Body of pancreas (tissue), 4 donors: ENCODE measurements around the gene TAS2R20. TPM values are rescaled to one million over a fixed set of nuclear protein-coding genes. Genes with fewer than 3 reads are reported as not detected.

Experiments used
- ATAC-seq: fragments of 150-250 bp; one replicate; pipeline ENCODE4 v1.9.1; 2016
- DNase-seq, 4 donors: peaks; one replicate each; pipeline ENCODE4 v3.0.0-alpha.2; 2019
- H3K27ac ChIP-seq, 4 donors: fragments of 200-600 bp; sonication (generic); 1 replicate in 3 of 4; 2 replicates in 1 of 4; pipeline versions ENCODE4 v1.5.1 to v1.6.1; 2016 to 2019; ENCODE audit warnings: mild to moderate bottlenecking in 1 of 4, mixed read lengths in 1 of 4, moderate library complexity in 1 of 4
- H3K27me3 ChIP-seq, 2 donors: fragments of 200-600 bp; sonication (generic); one replicate each; pipeline ENCODE4 v1.6.0; 2016; ENCODE audit warnings: mild to moderate bottlenecking in 1 of 2
- H3K36me3 ChIP-seq, 2 donors: fragments of 200-600 bp; sonication (generic); replicated peaks in 1 of 2; 2 replicates each; pipeline ENCODE4 v1.5.1; 2016; ENCODE audit warnings: low read depth in 2 of 2; ENCODE audit not compliant: insufficient read depth in 1 of 2
- H3K4me1 ChIP-seq: fragments of 200-600 bp; sonication (generic); one replicate; pipeline ENCODE4 v1.6.0; 2016
- H3K4me3 ChIP-seq, 2 donors: fragments of 200-600 bp; sonication (generic); 1 replicate in 1 of 2; 2 replicates in 1 of 2; pipeline ENCODE4 v1.5.1; 2016 to 2019
- H3K9me3 ChIP-seq, 3 donors: fragments of 200-600 bp; sonication (generic); 1 replicate in 2 of 3; 2 replicates in 1 of 3; pipeline ENCODE4 v1.5.1; 2016
- POLR2A ChIP-seq, 3 donors: fragments of 450-650 bp; IDR thresholded peaks; one replicate each; pipeline ENCODE4 v1.6.1; 2016; ENCODE audit warnings: antibody characterized with exemption in 3 of 3, mild to moderate bottlenecking in 2 of 3
- WGBS, 2 donors: methylation state at CpG; one replicate each; pipeline ENCODE4 v1.1.5; 2017; 5-methylcytosine and 5-hydroxymethylcytosine counted together
- intact Hi-C: fragments of 100-400 bp; cut with DNase I; formaldehyde crosslinking; loops from one replicate; pipeline ENCODE4 v1.15.1; 2023
- total RNA-seq, 2 donors: library from RNA; depleted of rRNA; stranded (reverse); fragments of >200 nt; gene quantifications; one replicate each; pipeline ENCODE4 v1.1.0, GENCODE V29; 2016
- TF ChIP-seq, protein P1 (sequence below), 7 experiments: fragments of 450-650 bp in 4 of 7; fragments of 200-600 bp in 3 of 7; sonication (generic) in 3 of 7; IDR thresholded peaks; one replicate each; pipeline ENCODE4 v1.5.1; 2016 to 2019; ENCODE audit warnings: antibody characterized with exemption in 7 of 7

The TAS2R20 gene
- total RNA-seq, 2 donors from 2014 or later, result 2.6 to 7.5 TPM

DNA sequence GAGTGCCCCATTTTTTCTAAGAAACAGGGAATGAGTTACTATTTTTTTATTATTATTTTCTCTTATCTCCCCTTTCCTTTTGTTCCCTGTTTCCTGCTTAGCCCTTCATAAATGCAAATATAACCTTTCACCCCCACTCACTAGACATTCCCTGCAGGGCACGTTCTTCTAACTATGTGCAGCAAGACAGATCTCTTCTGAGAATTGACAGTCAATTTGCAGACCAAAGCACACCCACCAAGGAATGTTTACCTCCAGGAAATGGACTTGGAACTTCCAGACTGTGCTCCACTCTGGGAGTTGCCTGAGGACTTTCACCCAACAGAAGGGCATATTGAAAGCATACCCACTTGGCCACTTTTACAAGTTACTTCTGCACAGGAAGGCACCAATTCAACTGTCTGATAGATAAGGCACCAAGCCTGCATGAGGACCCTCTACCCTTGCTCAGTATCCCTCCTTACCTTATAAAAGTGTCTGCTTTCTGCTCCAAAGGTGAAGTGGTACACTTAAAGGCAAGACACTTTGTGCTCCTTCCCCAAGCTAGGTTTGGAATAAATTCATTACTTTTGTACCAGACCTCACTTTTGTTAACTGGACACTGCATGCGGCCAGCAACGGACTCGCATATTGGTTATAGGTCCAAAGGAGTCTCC is 17.8 kb upstream of the TAS2R20 start:
- H3K27me3 ChIP-seq, result no peaks in the 10 kb centered on the region
- H3K4me3 ChIP-seq, result no peak overlapping the region
- no peak for DNase-seq
- H3K4me1 ChIP-seq, result no peaks in the 10 kb centered on the region
- H3K27ac ChIP-seq, result no peak overlapping the region
- H3K9me3 ChIP-seq, result no peaks in the 10 kb centered on the region
- no peaks in the 10 kb centered on the region for H3K36me3 ChIP-seq
- no peak for ATAC-seq
- no peak for TF ChIP-seq POLR2A (IDR thresholded peaks at IDR 0.05)
- TF ChIP-seq, protein P1, sequence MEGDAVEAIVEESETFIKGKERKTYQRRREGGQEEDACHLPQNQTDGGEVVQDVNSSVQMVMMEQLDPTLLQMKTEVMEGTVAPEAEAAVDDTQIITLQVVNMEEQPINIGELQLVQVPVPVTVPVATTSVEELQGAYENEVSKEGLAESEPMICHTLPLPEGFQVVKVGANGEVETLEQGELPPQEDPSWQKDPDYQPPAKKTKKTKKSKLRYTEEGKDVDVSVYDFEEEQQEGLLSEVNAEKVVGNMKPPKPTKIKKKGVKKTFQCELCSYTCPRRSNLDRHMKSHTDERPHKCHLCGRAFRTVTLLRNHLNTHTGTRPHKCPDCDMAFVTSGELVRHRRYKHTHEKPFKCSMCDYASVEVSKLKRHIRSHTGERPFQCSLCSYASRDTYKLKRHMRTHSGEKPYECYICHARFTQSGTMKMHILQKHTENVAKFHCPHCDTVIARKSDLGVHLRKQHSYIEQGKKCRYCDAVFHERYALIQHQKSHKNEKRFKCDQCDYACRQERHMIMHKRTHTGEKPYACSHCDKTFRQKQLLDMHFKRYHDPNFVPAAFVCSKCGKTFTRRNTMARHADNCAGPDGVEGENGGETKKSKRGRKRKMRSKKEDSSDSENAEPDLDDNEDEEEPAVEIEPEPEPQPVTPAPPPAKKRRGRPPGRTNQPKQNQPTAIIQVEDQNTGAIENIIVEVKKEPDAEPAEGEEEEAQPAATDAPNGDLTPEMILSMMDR (IDR thresholded peaks at IDR 0.05), result no peak
- intact Hi-C loops, result no loop called here
- WGBS, 2 donors, result 81 to 82% methylated on average over 4 of the region's 4 CpGs

DNA sequence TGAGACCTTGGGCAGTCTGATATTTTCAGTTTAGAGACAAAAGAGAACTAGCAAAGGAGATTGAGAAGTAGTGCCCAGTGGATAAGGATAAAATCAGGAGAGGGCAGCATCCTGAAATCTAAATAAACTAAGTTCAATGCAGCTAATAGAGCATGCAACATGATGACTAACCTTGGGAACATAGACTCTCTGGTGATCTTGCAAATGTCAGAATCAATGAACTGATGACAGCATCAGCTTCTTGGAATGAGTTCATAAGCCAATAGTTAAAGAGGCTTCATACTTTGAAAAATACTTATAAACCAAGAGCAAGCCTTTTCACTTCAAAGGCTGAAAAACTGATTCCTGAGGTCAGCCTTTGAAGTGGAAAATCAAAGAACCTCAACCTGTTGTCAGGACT is 16.1 kb upstream of the TAS2R20 start:
- H3K36me3 ChIP-seq, result no peaks in the 10 kb centered on the region
- no peak for ATAC-seq
- TF ChIP-seq, protein P1 (IDR thresholded peaks at IDR 0.05), result no peak
- TF ChIP-seq POLR2A (IDR thresholded peaks at IDR 0.05), result no peak
- no peaks in the 10 kb centered on the region for H3K9me3 ChIP-seq
- no peak for DNase-seq
- H3K4me1 ChIP-seq, result no peaks in the 10 kb centered on the region
- no peak overlapping the region for H3K27ac ChIP-seq
- H3K27me3 ChIP-seq, result no peaks in the 10 kb centered on the region
- H3K4me3 ChIP-seq, result no peak overlapping the region
- intact Hi-C loops, result no loop called here

DNA sequence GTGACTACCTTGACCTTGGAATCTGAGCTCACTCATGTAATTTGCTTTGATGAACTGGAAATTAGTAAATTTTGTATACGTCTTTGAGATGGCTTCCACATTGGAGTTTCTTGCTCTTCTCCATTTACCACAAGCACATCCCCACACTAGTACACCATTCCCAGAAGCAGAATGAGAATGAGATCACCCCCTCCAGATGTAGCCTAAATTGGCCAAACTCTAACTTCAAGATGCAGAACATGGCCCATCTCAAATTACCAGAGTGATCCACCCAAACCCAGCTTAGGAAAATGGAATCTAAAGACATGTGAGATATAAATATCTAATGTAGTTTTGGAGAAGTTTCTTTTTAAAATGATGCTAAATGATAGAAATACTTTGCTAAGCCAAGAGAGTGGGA is 9.5 kb upstream of the TAS2R20 start:
- ATAC-seq (no peak), DNase-seq (no peak)
- no peak overlapping the region for H3K27ac ChIP-seq
- no peaks in the 10 kb centered on the region for H3K4me1 ChIP-seq
- H3K36me3 ChIP-seq, result no peaks in the 10 kb centered on the region
- TF ChIP-seq, protein P1 (IDR thresholded peaks at IDR 0.05), result no peak
- no peak for TF ChIP-seq POLR2A (IDR thresholded peaks at IDR 0.05)
- H3K4me3 ChIP-seq, result no peak overlapping the region
- intact Hi-C loops, result no loop called here
- H3K9me3 ChIP-seq, result no peaks in the 10 kb centered on the region
- H3K27me3 ChIP-seq, result no peaks in the 10 kb centered on the region
- 90 to 100% methylated on average over 1 of the region's 1 CpG for WGBS, 2 donors

DNA sequence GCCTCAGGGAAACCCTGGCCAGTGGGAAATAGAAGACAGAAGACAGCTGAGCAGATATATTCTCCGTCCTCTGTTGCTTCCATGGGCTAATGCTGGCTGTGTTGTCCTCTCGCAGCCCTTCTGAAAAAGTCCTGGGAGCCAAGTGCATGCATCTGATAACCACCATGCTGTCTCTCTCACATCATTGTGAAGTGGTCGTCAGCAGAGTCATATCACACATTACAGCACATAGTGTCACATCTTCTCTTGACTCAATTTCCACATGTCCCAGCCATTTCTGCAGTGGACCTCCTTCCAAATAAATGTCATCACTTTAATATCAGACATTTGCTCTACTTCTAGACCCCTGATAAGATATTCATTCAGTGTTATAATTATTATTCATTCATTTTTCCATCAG is 3.8 kb downstream of the TAS2R20 start:
- 91 to 100% methylated on average over 3 of the region's 3 CpGs for WGBS, 2 donors
- H3K27me3 ChIP-seq, result no peaks in the 10 kb centered on the region

More for the DNA sequence above, 3.8 kb downstream of the TAS2R20 start:
- ATAC-seq (no peak), DNase-seq (no peak)
- Histone ChIP-seq H3K36me3 (no peaks in the 10 kb centered on the region), H3K9me3 (no peaks in the 10 kb centered on the region), H3K4me1 (no peaks in the 10 kb centered on the region), H3K27ac (no peak overlapping the region), H3K4me3 (no peak overlapping the region)
- TF ChIP-seq, protein P1 (IDR thresholded peaks at IDR 0.05), result no peak
- no peak for TF ChIP-seq POLR2A (IDR thresholded peaks at IDR 0.05)
- intact Hi-C loops, result no loop called here
